OCI-LY7 (cell line): ENCODE measurements around the gene VCP.

Source experiments
- CTCF ChIP-seq: fragments of 200-600 bp; sonication (generic); conservative IDR thresholded peaks from 2 replicates; pipeline ENCODE4 v1.5.1; 2014; ENCODE audit warnings: mild to moderate bottlenecking, antibody characterized with exemption, low read length, moderate library complexity, mixed read lengths
- EZH2phosphoT487 ChIP-seq: fragments of 200-600 bp; sonication (generic); IDR thresholded peaks from 2 replicates; pipeline ENCODE4 v1.6.1; 2018; ENCODE audit warnings: low read depth, borderline replicate concordance, mild to moderate bottlenecking, mixed run types, antibody characterized with exemption, low read length, moderate library complexity, mixed read lengths

DNA sequence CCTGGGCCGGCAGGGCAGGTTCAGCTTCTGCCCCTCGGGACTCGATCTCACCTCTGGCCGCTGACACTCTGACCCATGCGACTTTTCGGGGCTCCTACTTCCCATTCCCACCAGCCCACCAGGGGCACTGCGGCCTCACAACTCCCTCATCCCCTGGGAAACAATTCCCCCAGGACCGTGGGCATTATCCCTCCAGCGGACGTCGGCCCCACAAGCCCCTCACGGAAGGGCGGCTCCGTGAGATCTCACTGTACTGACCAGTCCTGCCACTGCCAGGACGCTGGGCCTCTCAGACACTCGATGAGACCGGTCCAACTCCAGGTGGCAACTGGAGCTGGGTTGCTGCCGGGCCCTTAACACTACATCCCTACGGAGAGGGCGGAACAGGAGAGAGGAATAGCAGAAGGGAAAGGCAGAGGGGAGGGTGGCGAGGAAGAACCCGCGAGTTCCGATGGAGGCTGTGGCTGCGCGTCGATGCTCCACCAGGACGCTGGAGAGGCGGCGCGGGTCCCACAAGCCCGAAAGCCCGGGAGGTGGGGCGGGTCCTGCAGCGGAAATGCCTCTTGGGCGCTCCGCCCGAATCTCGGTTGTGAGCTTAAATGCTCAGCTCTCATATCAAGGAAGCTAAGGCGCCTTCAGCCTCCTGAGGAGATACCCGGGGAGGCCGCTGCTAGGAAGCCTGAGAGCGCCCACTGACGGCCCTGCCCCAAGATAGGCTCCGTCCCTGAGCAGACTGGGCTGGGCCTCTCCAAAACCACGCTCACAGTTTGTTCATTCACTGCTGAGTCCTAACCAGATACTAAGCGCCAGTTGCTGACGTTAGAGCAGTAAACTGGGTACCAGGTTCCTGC is 36.3 kb downstream of the VCP start:
- TF ChIP-seq CTCF: no peak
- no peak for TF ChIP-seq EZH2phosphoT487
